Thyroid gland (tissue), 4 donors: ENCODE results near the gene FCHSD2. TPM values are rescaled to one million over a fixed set of nuclear protein-coding genes. Genes with fewer than 3 reads are reported as not detected.

ENCODE experiments used
- DNase-seq, 2 donors: peaks; one replicate each; pipeline ENCODE4 v3.0.0-alpha.2; 2019
- H3K27ac ChIP-seq, 3 donors: fragments of 200-600 bp; sonication (generic); 1 replicate in 2 of 3; 2 replicates in 1 of 3; pipeline ENCODE4 v1.5.1; 2016 to 2019; ENCODE audit warnings: mild to moderate bottlenecking in 1 of 3, moderate library complexity in 1 of 3
- H3K27me3 ChIP-seq: fragments of 200-600 bp; sonication (generic); one replicate; pipeline ENCODE4 v1.5.1; 2019
- H3K36me3 ChIP-seq, 2 donors: fragments of 200-600 bp; sonication (generic); one replicate each; pipeline ENCODE4 v1.5.1; 2016 to 2019
- H3K4me1 ChIP-seq, 2 donors: fragments of 200-600 bp; sonication (generic); one replicate each; pipeline ENCODE4 v1.5.1; 2017 to 2019
- H3K4me3 ChIP-seq, 3 donors: fragments of 200-600 bp; sonication (generic); replicated peaks in 1 of 3; 1 replicate in 2 of 3; 2 replicates in 1 of 3; pipeline ENCODE4 v1.5.1; 2016; ENCODE audit warnings: mild to moderate bottlenecking in 1 of 3
- H3K9me3 ChIP-seq: fragments of 200-600 bp; sonication (generic); one replicate; pipeline ENCODE4 v1.5.1; 2017
- CTCF ChIP-seq, 6 experiments: fragments of 200-600 bp in 3 of 6; fragments of 450-650 bp in 3 of 6; sonication (generic) in 3 of 6; IDR thresholded peaks; one replicate each; pipeline ENCODE4 v1.5.1; 2016 to 2019; ENCODE audit warnings: antibody characterized with exemption in 6 of 6, mild to moderate bottlenecking in 2 of 6, inconsistent platforms in 1 of 6, moderate library complexity in 1 of 6
- POLR2A ChIP-seq, 2 donors: fragments of 450-650 bp; IDR thresholded peaks; one replicate each; pipeline ENCODE4 v1.6.1; 2017; ENCODE audit warnings: antibody characterized with exemption in 2 of 2, mild to moderate bottlenecking in 2 of 2, moderate library complexity in 1 of 2
- WGBS, 2 donors: methylation state at CpG; one replicate each; pipeline ENCODE4 v1.1.5; 2017; 5-methylcytosine and 5-hydroxymethylcytosine counted together
- intact Hi-C: fragments of 100-400 bp; cut with DNase I; formaldehyde crosslinking; loops from one replicate; pipeline ENCODE4 v1.15.1; 2023
- total RNA-seq, 4 donors: library from RNA; depleted of rRNA; stranded (reverse); fragments of >200 nt; gene quantifications; one replicate each; pipeline ENCODE4 v1.2.3, GENCODE V29; 2016

The FCHSD2 gene
- total RNA-seq, 4 donors from 2014 or later: 13.5 to 21.7 (median 16.9) TPM

GRCh38 chr11:73100578-73100977 is 41.5 kb downstream of the FCHSD2 start:
- Histone ChIP-seq H3K4me1 (peaks cover 0 to 6% of the 10 kb centered on the region in 2 donors), H3K4me3 (no peak overlapping the region), H3K27ac (no peak overlapping the region), H3K9me3 (no peaks in the 10 kb centered on the region), H3K27me3 (no peaks in the 10 kb centered on the region), H3K36me3 (no peaks in the 10 kb centered on the region)
- TF ChIP-seq POLR2A (IDR thresholded peaks at IDR 0.05) (no peak), CTCF (IDR thresholded peaks at IDR 0.05) (no peak)
- WGBS, 2 donors: 94 to 95% methylated on average over 8 of the region's 8 CpGs
- intact Hi-C loops: no loop called here
- no peak for DNase-seq

- TF ChIP-seq POLR2A (IDR thresholded peaks at IDR 0.05): no peak
- no peak for TF ChIP-seq CTCF (IDR thresholded peaks at IDR 0.05)
- H3K27me3 ChIP-seq: no peaks in the 10 kb centered on the region
- H3K36me3 ChIP-seq: no peaks in the 10 kb centered on the region
- H3K9me3 ChIP-seq: no peaks in the 10 kb centered on the region
- 92 to 93% methylated on average over 25 of the region's 25 CpGs for WGBS, 2 donors
- H3K4me1 ChIP-seq: peaks cover 0 to 6% of the 10 kb centered on the region in 2 donors
- no peak overlapping the region for H3K27ac ChIP-seq
- no peak for DNase-seq
- intact Hi-C loops: no loop called here
- H3K4me3 ChIP-seq: no peak overlapping the region
Observed at GRCh38 chr11:73099512-73100266, 42.4 kb downstream of the FCHSD2 start.

- no peak for DNase-seq
- no peak overlapping the region for H3K27ac ChIP-seq
- TF ChIP-seq CTCF (IDR thresholded peaks at IDR 0.05): no peak
- no peak for TF ChIP-seq POLR2A (IDR thresholded peaks at IDR 0.05)
- no peak overlapping the region for H3K4me3 ChIP-seq
- no peaks in the 10 kb centered on the region for H3K9me3 ChIP-seq
- WGBS, 2 donors: 70 to 73% methylated on average over 2 of the region's 2 CpGs
- intact Hi-C loops: no loop called here
- H3K36me3 ChIP-seq: no peaks in the 10 kb centered on the region
- no peaks in the 10 kb centered on the region for H3K27me3 ChIP-seq
- peaks cover 6 to 9% of the 10 kb centered on the region in 2 donors for H3K4me1 ChIP-seq
Observed at GRCh38 chr11:73095613-73096012, 46.5 kb downstream of the FCHSD2 start.

- TF ChIP-seq CTCF (IDR thresholded peaks at IDR 0.05): no peak
- TF ChIP-seq POLR2A (IDR thresholded peaks at IDR 0.05): no peak
- 96 to 97% methylated on average over 9 of the region's 9 CpGs for WGBS, 2 donors
Observed at GRCh38 chr11:73091521-73092305, 50.4 kb downstream of the FCHSD2 start.

GRCh38 chr11:73087730-73088129 is 54.4 kb downstream of the FCHSD2 start:
- Histone ChIP-seq H3K36me3 (no peaks in the 10 kb centered on the region), H3K27me3 (no peaks in the 10 kb centered on the region), H3K4me3 (no peak overlapping the region), H3K27ac (no peak overlapping the region), H3K4me1 (peaks cover 0 to 9% of the 10 kb centered on the region in 2 donors), H3K9me3 (no peaks in the 10 kb centered on the region)
- TF ChIP-seq POLR2A (IDR thresholded peaks at IDR 0.05): no peak
- no peak for TF ChIP-seq CTCF (IDR thresholded peaks at IDR 0.05)
- intact Hi-C loops: no loop called here
- DNase-seq: no peak
- 68 to 69% methylated on average over 1 of the region's 1 CpG for WGBS, 2 donors

More at GRCh38 chr11:73091521-73092305, 50.4 kb downstream of the FCHSD2 start:
- H3K4me1 ChIP-seq: peaks cover 0 to 16% of the 10 kb centered on the region in 2 donors
- no peaks in the 10 kb centered on the region for H3K27me3 ChIP-seq
- no peaks in the 10 kb centered on the region for H3K9me3 ChIP-seq
- no peak overlapping the region for H3K4me3 ChIP-seq
- intact Hi-C loops: no loop called here
- H3K36me3 ChIP-seq: no peaks in the 10 kb centered on the region
- DNase-seq: no peak
- no peak overlapping the region for H3K27ac ChIP-seq
